GM19455 (cell line): ENCODE measurements around the gene PITPNM3.

Experiments used
- ATAC-seq: cut with Tn5 transposase; IDR thresholded peaks from one replicate; pipeline ENCODE4 v1.9.1; 2021; ENCODE audit not compliant: unreplicated experiment

Gene PITPNM3

DNA sequence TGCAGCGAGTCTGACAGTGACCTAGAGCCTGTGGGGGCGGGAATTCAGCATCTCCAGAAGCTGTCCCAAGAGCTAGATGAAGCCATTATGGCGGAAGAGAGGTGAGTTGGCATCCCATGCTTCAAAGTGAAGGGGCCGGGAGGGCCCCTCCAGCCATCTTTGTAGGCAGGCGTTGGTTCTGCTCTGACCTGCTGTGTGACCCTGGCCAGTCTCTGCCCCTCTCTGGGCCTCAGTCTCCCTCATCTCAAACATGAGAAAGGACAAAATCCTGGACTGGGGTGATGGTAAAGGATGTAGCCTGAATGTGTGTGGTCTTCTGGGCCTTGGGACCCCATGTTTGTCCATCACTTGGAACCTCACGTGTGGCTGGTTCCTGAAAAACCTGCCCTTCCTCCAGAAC, 107.0 kb downstream of the PITPNM3 start:
- ATAC-seq, result no peak

- ATAC-seq, result no peak
Measured at GRCh38 chr17:6448473-6448872, 107.9 kb downstream of the PITPNM3 start.

DNA sequence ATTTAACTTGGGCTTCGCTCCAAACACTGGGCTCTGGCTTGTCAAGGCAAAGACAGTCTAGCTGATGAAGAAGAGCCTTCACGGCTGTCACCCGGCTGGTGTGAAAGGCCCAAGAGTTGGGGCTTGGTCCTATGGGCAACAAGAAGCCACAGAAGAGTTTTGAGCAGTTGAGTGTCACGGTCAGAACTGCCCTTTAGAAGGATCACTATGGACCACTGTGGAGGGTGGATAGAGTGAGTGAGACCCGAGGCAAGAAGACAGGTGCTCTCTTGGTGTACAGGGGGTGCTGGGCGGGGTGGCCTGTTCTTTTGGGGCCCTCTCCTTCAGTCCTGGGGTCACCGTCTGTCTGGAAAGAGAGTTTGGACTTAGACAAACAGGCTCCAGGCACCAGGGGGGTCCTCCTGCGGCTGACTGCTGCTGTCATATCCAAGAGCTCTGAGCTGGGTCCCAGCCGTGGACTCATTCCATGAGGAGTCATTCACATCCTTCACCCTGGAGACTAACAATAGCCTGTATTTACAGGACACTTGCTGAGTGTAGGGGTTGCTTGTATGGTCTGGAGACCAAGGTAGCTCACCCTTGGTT, 109.7 kb downstream of the PITPNM3 start:
- no peak for ATAC-seq

GRCh38 chr17:6444571-6445335, 111.6 kb downstream of the PITPNM3 start:
- no peak for ATAC-seq

DNA sequence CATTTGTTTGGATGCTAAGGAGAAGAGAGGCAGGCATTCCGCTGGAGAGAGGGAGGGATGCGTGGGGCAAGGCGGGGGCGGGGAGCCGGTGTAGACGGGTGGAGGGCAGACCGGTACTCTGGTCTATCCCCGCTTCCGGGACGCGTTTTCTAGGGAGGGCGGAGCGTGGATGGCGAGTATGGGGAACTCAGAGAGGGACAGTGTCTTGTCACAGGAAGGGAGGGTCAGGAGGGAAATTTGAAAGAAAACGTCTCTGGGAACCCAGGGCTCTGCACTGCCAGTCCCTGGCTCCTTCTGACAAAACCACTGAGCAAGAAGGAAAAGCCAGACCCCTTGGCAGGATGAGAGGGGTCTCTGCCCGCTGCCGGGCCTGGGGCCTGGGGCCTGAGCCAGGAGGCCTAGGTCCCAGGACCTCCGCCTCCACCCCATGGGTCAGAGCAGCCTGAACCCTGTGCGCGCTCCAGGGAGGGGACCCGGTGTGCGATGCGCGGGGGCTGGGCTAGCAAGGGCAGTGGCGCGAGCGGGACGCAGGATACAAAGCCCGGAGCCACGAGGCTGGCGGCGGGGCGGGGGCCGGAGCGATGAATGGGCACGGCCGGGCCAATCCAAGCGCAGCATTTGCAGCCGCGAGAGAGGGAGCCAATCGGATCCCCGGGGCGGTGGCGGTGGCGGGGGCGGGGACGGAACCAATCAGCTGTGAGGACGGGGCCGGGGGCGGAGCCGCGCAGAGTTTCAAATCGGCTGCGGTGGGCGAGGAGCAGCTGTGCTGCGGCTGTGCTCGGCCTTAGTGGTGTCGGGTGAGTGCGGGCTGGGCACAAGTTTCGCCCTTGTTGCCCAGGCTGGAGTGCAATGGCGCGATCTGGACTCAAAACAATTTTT, 112.4 kb downstream of the PITPNM3 start, which contains the start of gene PIMREG:
Gene PIMREG (plus strand): TSS at position 764 of the 879 bp plus-strand sequence. CDS start 656 bp downstream, outside the sequence.
- peak; percentile 96 for ATAC-seq

DNA sequence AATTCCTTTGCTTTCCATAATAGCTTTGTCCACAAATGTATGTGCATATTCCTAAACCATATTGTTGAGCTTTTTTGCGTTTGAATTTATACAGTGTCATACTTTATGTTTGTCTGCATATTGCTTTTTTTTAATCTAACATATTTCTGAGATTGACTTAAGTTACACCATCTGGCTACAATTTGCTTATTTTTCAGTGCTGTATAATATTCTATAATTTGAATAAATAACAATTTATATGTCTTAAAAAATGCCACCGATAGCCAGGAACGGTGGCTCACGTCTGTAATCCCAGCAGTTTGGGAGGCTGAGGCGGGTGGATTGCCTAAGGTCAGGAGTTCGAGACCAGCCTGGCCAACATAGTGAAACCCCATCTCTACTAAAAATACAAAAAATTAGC, 113.6 kb downstream of the PITPNM3 start:
- no peak for ATAC-seq

- no peak for ATAC-seq
Measured at GRCh38 chr17:6439951-6440350, 116.4 kb downstream of the PITPNM3 start.

DNA sequence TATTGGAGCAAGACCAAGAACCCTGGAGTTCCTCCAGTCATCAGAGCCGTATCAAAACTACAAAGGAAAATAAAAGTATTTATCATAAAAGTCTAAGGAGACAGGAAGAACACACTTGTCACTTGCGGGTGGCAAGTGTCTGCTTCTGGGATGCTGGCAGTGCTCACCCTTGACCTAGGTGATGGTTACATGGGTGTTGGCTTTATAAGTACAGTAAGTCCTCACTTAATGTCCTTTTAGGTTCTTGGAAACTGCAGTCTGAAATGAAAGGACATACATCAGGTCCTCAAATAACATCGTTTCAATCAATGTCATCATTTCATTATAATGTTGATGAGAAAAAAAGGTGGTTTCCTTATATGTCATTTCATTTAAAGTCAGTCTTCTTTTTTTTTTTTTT, 118.4 kb downstream of the PITPNM3 start:
- ATAC-seq, result no peak

GRCh38 chr17:6437466-6437865, 118.9 kb downstream of the PITPNM3 start:
- ATAC-seq, result no peak

DNA sequence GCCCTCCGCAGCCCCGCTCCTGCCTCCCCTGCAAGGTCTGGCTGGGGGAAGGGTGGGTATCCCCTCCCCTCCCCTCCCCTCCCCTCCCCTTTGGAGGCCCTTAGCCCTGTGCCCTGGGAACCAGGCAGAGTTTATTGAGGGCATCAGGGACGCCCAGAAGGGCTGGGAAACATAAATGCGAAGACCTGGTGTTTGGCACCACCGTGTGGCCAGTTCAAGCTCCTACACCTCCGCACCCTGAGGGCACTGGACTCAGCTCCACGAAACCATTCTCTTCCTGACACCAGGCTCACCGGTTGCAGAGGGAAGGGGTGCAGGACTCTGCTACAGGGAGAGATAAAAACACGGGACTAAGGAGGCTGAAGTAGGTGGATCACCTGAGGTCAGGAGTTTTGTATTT, 120.4 kb downstream of the PITPNM3 start:
- no peak for ATAC-seq

DNA sequence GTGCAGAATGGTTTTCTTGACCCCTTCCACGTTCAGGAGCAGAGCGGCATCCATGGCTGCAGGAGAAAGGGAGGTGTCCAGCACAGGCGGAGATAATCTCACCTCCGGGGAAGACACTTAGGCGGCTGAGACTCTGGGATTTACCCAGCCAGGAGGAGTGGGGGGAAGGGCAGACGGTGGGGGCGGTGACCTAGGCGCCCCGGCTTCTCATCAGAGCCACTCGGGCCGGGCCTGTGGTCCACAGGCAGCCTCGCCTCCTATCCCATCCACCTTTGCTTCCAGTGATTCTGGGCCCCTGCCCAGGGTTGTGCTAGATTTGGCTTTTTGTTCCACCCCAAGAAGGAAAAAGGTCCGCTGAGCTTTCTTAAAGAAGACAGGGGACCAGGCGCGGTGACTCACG, 121.3 kb downstream of the PITPNM3 start, which contains the start of gene AIPL1:
Gene AIPL1 (minus strand): TSS at position 71 of the 400 bp plus-strand sequence. CDS start 17 bp downstream, at position 54.
- no peak for ATAC-seq

DNA sequence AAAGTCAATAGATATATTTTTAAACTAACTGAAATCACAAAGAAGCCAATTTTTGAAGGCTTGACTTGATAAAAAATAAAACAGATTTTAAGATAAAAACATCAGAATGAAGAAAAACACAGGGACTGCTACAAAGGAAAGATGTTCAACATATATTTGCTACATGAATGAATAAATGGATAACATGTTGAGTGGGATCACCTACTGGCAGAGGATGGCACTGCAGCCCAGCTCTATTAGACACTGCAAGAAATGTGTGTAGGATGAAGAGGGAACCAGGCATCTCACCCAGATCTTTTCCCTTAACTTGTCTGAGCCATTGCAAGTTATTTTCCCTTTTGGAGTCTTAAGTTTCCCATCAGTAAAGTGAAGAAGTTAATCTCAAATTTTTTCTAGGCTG, 125.6 kb downstream of the PITPNM3 start:
- ATAC-seq, result no peak

DNA sequence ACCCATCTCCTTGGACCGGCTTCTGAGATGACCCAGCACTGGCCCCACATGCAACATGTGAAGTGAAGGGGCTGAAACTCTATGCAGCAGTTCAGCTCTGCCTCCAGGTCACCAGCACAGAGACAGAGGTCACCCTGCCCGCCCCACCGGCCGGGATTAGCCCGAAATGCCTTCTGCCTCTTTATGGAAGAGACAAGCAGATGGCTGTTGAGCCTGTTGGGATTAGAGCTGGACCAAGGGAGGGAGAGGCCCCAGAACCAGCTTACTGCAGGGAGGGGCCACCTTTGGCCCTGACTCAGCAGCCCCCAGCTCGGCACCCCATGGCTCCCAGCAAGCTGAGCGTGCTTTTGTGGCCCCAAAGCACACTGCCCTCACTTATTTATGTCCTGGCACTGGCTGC, 127.1 kb downstream of the PITPNM3 start:
- ATAC-seq, result no peak

DNA sequence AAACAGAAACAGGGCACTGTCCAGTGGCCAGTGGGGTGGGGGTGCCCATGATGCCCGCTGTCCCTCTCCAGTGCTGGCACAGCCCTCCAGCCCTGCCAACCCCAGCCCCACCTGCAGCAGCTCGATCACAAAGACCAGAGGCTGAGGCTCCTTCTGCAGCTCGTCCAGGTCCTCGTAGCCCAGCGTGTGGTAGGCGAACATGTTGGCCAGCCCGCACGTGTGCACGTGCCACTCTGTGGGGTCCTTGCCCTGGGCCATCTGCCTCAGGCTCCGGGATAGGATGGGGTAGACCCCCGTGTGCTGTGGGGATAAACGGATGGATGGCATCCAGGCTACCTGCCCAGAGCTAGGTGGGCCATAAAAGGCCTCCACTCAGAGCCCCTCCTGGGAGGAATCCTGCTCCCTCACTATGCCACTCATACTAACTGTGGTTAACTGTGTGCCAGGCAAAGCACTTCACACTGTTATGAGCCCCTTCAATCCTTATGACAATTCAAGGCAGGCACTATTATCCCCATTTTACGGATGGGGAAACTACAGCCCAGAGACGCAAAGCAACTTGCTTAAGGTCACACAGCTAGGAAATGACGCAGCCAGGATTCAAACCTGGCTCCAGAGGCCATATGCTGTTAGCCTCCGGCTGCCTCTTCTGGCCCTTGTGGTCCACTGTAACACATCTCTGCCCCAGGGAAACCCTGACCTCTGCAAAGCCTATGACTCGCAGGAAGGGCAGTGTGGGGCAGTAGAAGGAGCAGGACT, 128.0 kb downstream of the PITPNM3 start:
- ATAC-seq, result no peak

DNA sequence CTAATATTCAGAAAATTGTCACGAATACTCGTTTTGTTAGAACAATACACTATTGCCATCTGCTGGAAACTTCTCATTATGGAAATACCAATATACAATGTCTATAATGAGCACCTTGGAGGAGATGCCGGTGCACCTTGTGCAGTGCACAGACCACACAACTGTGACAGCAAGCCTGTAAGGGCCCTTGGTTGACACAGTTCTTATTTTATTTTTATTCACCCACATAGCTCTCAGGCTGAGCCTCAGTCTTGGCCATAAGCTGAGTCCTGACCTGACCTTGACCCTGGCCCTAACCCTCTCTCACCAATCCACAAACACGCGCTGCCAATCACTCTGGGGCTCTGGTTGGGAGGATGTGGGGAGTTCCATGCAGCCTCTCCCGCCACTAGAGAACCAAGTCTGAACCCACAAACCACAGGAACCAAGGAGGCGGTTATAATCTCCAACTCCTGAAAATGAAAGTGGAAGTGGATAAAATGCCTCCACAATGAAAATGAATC, 129.0 kb downstream of the PITPNM3 start:
- ATAC-seq, result no peak

- ATAC-seq, result no peak
Measured at GRCh38 chr17:6426356-6427101, 129.8 kb downstream of the PITPNM3 start.

DNA sequence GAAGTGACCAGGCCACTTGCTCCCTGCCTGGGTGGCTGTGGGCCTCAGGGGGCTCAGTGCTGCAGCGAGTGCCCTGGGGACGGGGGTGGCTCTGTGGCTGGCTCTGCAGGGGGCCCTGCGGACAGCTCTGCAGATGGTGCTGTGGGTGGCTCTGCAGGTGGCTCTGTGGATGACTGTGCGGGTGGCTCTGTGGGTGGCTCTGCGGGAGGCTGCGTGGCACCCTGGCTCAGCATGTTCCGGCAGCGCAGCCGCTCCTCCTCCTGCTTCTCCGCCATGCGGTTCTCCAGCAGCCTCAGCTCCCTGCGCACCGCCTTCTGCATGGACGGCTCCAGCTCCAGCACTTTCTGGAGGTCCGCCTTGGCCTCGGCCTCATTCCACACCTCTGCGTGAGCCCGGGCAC, 130.9 kb downstream of the PITPNM3 start:
- no peak for ATAC-seq

GRCh38 chr17:6423931-6424330, 132.4 kb downstream of the PITPNM3 start:
- no peak for ATAC-seq

- no peak for ATAC-seq
Measured at GRCh38 chr17:6422654-6423241, 133.6 kb downstream of the PITPNM3 start.
